ENCODE measurements around the gene NR1I3.
A peak's percentile ranks its signal among the peaks of the same experiment; 100 is the strongest.

The NR1I3 gene

DNA sequence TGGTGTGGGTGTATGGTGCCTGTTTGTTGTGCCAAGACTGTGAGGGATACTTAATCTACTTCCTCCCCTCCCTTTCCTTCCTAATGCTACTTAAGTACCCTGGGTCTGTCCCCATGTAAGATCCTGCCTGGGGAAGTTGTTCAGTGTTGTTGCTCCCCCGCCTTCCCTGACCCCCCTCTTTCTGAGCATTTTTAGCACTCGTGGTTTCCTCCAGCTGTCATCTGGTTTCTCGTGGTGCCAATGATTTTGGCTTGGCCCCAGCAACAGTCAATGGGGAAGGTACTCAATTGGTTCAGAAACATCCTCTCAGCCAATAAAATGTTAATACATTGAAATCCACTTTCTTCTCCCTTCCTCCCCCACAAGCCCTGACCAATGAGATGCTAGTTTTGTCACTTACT lies 52.7 kb downstream of the NR1I3 start:
- TF ChIP-seq, protein P1, sequence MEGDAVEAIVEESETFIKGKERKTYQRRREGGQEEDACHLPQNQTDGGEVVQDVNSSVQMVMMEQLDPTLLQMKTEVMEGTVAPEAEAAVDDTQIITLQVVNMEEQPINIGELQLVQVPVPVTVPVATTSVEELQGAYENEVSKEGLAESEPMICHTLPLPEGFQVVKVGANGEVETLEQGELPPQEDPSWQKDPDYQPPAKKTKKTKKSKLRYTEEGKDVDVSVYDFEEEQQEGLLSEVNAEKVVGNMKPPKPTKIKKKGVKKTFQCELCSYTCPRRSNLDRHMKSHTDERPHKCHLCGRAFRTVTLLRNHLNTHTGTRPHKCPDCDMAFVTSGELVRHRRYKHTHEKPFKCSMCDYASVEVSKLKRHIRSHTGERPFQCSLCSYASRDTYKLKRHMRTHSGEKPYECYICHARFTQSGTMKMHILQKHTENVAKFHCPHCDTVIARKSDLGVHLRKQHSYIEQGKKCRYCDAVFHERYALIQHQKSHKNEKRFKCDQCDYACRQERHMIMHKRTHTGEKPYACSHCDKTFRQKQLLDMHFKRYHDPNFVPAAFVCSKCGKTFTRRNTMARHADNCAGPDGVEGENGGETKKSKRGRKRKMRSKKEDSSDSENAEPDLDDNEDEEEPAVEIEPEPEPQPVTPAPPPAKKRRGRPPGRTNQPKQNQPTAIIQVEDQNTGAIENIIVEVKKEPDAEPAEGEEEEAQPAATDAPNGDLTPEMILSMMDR (IDR thresholded peaks at IDR 0.05) = no peak

DNA sequence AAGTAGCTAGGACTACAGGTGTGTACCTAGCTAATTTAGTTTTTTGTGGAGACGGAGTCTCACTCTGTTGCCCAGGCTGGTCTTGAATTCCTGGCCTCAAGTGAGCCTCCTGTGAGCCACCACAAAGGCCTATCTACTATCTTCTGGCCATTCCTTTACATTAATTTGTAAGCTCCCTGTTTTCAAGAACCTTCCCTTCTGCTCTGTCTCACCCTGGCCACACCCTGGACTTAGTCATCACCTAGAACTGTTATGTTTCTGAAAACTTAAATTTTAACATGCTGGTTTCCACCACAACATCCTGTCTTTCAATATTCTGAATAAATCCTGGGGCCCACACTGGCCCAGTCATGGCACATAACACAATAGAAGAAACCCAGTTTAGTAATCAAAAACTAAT lies 55.8 kb downstream of the NR1I3 start:
- TF ChIP-seq, protein P1 (IDR thresholded peaks at IDR 0.05) = no peak

DNA sequence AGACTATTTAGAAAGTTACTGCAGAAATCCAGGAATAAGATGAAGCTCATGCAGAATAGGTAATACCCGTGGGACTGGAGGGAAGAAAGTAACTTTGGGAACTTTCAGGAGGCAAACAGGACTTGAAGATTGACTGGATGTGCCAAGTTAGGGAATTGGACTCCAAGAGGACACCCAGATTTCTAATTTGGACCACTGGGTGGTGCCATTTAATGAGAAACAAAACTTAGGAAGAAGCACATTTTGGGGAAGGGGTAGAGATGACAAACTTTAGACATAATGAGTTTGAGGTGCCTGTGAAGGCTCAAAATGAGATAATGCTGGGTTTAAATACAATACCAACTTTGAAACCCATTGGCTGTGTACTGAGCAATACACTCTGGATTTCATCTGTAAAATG lies 57.4 kb downstream of the NR1I3 start:
- TF ChIP-seq, protein P1 (IDR thresholded peaks at IDR 0.05) = peak; percentile 45; the same call in 1 of the 2 replicates

DNA sequence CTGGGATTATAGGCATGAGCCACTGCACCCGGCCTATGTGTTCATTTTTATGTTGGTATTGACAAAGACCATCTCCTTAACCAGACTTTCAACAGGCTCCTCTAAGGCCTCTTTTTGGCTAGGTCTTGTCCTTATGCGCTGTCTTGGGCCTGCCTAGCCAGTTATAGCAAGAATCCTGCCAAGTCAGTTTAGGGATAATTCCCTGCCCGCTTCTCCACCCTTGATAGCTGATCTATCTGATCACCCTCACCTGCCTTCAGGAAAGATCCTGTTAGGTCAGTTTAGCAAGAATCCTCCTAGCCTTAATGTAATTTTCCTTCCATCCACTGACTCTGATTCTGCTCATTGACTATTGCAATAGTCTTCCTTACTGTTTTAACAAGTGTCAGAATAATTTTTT lies 58.3 kb downstream of the NR1I3 start:
- TF ChIP-seq, protein P1 (IDR thresholded peaks at IDR 0.05) = no peak

Measured in LNCAP (cell line).